Loucy (cell line): ENCODE results near the gene POLR3GL.

ENCODE experiments used
- H2AFZ ChIP-seq: fragments of 200-600 bp; sonication (generic); 2 replicates; pipeline ENCODE4 v1.6.0; 2016; ENCODE audit warnings: antibody characterized with exemption, mild to moderate bottlenecking, low read length, moderate library complexity
- H3F3A ChIP-seq: fragments of 200-600 bp; 2 replicates; pipeline ENCODE4 v1.6.0; 2016; ENCODE audit warnings: antibody characterized with exemption, low read depth, mild to moderate bottlenecking
- H3K27me3 ChIP-seq: fragments of 200-600 bp; sonication (generic); 2 replicates; pipeline ENCODE4 v1.6.1; 2014; ENCODE audit warnings: low read length, mild to moderate bottlenecking; ENCODE audit not compliant: insufficient read depth, poor library complexity, severe bottlenecking
- H3K36me3 ChIP-seq: fragments of 200-600 bp; sonication (generic); 2 replicates; pipeline ENCODE4 v1.6.1; 2016; ENCODE audit warnings: low read length; ENCODE audit not compliant: insufficient read depth
- H3K4me1 ChIP-seq: fragments of 200-600 bp; sonication (generic); 2 replicates; pipeline ENCODE4 v1.5.1; 2014; ENCODE audit warnings: low read length, mild to moderate bottlenecking; ENCODE audit not compliant: insufficient read depth, poor library complexity, severe bottlenecking
- H3K4me2 ChIP-seq: fragments of 200-600 bp; sonication (generic); 2 replicates; pipeline ENCODE4 v1.6.0; 2014; ENCODE audit warnings: antibody characterized with exemption, low read length, low read depth, mild to moderate bottlenecking; ENCODE audit not compliant: poor library complexity, severe bottlenecking
- H3K4me3 ChIP-seq: fragments of 200-600 bp; sonication (generic); 2 replicates; pipeline ENCODE4 v1.5.1; 2014; ENCODE audit warnings: low read length, mild to moderate bottlenecking, mixed read lengths; ENCODE audit not compliant: poor library complexity, severe bottlenecking
- H3K79me2 ChIP-seq: fragments of 200-600 bp; sonication (generic); 2 replicates; pipeline ENCODE4 v1.6.1; 2014; ENCODE audit warnings: low read length; ENCODE audit not compliant: insufficient read depth
- H3K9ac ChIP-seq: fragments of 200-600 bp; sonication (generic); 2 replicates; pipeline ENCODE4 v1.6.0; 2014; ENCODE audit warnings: mild to moderate bottlenecking, low read depth, low read length, moderate library complexity; ENCODE audit not compliant: poor library complexity, severe bottlenecking
- H3K9me2 ChIP-seq: fragments of 200-600 bp; sonication (generic); replicated peaks from 2 replicates; pipeline ENCODE4 v1.6.1; 2016; ENCODE audit warnings: low read depth, low read length, mixed read lengths
- H3K9me3 ChIP-seq: fragments of 200-600 bp; sonication (generic); 2 replicates; pipeline ENCODE4 v1.6.1; 2014; ENCODE audit warnings: mild to moderate bottlenecking, antibody characterized with exemption, low read length, low read depth; ENCODE audit not compliant: insufficient read depth
- H4K20me1 ChIP-seq: fragments of 200-600 bp; sonication (generic); 2 replicates; pipeline ENCODE4 v1.6.0; 2014; ENCODE audit warnings: antibody characterized with exemption, low read length, mild to moderate bottlenecking; ENCODE audit not compliant: insufficient read depth, poor library complexity, severe bottlenecking
- EZH2phosphoT487 ChIP-seq: fragments of 200-600 bp; IDR thresholded peaks from 2 replicates; pipeline ENCODE4 v1.6.1; 2018; ENCODE audit warnings: antibody characterized with exemption, mild to moderate bottlenecking, moderate library complexity, borderline replicate concordance
- TF ChIP-seq, protein P1 (sequence below): fragments of 200-600 bp; sonication (generic); conservative IDR thresholded peaks from 2 replicates; pipeline ENCODE4 v1.5.1; 2014; ENCODE audit warnings: mild to moderate bottlenecking, antibody characterized with exemption, low read length

The POLR3GL gene

DNA sequence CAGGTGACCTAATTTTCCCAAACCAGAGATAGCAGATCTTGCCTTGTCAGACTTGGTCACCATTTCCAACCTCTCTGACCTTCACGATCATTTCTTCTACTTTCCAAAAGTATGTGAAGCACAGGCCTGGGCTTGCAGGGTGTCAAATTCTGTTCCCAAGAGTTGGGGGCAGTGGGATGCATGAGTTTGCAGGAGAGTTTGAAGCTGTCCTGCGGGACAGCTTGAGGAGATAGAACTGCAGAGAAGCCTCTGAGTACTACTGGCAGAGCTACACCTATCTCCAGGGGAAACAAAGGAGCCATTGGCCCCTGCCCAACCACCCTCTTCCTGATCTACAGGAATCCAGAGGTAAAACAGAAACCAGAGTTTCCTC, 20.6 kb downstream of the POLR3GL start:
- H3K36me3 ChIP-seq: no peaks in the 10 kb centered on the region
- H3K9me3 ChIP-seq: no peaks in the 10 kb centered on the region
- peak overlapping the region; percentile 34 for H3K9ac ChIP-seq
- no peaks in the 10 kb centered on the region for H3K27me3 ChIP-seq
- no peaks in the 10 kb centered on the region for H3K79me2 ChIP-seq
- TF ChIP-seq EZH2phosphoT487: no peak
- TF ChIP-seq, protein P1, sequence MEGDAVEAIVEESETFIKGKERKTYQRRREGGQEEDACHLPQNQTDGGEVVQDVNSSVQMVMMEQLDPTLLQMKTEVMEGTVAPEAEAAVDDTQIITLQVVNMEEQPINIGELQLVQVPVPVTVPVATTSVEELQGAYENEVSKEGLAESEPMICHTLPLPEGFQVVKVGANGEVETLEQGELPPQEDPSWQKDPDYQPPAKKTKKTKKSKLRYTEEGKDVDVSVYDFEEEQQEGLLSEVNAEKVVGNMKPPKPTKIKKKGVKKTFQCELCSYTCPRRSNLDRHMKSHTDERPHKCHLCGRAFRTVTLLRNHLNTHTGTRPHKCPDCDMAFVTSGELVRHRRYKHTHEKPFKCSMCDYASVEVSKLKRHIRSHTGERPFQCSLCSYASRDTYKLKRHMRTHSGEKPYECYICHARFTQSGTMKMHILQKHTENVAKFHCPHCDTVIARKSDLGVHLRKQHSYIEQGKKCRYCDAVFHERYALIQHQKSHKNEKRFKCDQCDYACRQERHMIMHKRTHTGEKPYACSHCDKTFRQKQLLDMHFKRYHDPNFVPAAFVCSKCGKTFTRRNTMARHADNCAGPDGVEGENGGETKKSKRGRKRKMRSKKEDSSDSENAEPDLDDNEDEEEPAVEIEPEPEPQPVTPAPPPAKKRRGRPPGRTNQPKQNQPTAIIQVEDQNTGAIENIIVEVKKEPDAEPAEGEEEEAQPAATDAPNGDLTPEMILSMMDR: no peak
- H3K4me2 ChIP-seq: peak overlapping the region; percentile 19
- no peak overlapping the region for H3K4me3 ChIP-seq
- no peaks in the 10 kb centered on the region for H3K9me2 ChIP-seq
- H2AFZ ChIP-seq: peak overlapping the region; percentile 41
- peaks cover 45% of the 10 kb centered on the region for H3K4me1 ChIP-seq
- H4K20me1 ChIP-seq: no peaks in the 10 kb centered on the region
- H3F3A ChIP-seq: peaks cover under 1% of the 10 kb centered on the region; the same call in 1 of the 2 replicates

DNA sequence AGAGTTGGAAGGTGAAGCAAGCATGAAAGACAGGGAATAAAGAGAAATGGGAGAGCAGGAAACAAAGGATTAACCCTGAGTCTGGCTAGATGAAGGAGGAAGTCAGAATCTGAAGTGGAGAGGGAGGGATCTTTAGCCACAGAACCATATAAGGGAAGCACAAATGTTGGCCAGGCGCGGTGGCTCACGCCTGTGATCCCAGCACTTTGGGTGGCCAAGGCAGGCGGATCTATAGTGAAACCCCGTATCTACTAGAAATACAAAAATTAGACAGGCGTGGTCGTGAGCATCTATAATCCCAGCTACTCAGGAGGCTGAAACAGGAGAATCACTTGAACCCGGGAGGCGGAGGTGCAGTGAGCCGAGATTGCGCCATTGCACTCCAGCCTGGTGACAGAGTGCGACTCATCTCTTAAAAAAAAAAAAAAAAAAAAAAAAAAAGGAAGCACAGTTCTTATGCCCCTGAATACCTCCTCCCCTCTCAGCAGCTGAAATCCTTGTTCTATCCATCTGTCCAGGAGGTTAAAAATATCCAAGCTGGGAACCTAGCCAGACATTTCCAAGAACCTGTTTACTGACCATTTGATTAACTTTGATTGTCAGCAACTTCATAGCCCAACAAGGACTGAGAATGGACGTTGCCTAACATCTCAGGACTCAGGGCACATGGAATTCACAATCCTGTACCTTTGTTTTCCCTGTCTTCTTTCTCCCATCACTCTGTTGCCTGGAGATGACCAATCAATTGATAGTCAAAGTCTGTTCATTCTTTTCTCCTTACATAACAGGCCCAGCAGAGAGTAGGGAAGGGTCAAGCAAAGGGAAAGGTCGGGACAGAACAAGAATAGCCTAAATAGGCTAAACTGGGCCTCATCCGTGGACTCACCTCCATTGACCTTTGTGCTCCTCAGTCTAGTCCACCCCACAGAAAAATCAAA, 21.3 kb downstream of the POLR3GL start:
- no peaks in the 10 kb centered on the region for H3K27me3 ChIP-seq
- H3F3A ChIP-seq: peaks cover 4% of the 10 kb centered on the region; the same call in 1 of the 2 replicates
- TF ChIP-seq, protein P1: no peak
- TF ChIP-seq EZH2phosphoT487: no peak
- no peaks in the 10 kb centered on the region for H4K20me1 ChIP-seq
- peak overlapping the region; percentile 34 for H3K9ac ChIP-seq
- H3K9me2 ChIP-seq: no peaks in the 10 kb centered on the region
- H3K36me3 ChIP-seq: no peaks in the 10 kb centered on the region
- H3K4me1 ChIP-seq: peaks cover 39% of the 10 kb centered on the region
- no peak overlapping the region for H3K4me3 ChIP-seq
- no peaks in the 10 kb centered on the region for H3K9me3 ChIP-seq
- H3K4me2 ChIP-seq: peak overlapping the region; percentile 19
- H2AFZ ChIP-seq: peak overlapping the region; percentile 41
- no peaks in the 10 kb centered on the region for H3K79me2 ChIP-seq

DNA sequence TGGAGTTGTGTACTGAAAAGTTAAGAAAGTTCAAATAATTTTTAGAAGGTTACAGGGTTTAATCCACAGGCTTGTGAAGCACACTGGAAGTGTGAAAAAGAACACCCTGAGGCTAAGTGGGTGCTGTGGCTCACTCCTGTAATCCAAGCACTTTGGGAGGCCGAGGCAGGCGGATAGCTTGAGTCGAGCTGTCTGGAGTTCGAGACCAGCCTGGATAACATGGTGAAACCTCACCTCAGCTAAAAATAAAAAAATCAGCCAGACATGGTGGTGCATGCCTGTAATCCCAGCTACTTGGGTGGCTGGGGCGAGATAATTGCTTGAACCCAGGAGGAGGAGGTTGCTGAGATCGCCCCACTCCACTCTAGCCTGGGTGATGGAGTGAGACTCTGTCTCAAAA, 22.1 kb downstream of the POLR3GL start:
- Histone ChIP-seq H3K4me3 (no peak overlapping the region), H3F3A (peaks cover 9% of the 10 kb centered on the region; the same call in 1 of the 2 replicates), H3K9ac (no peak overlapping the region), H3K9me2 (no peaks in the 10 kb centered on the region), H3K9me3 (no peaks in the 10 kb centered on the region), H3K4me2 (no peak overlapping the region), H3K27me3 (no peaks in the 10 kb centered on the region), H3K36me3 (no peaks in the 10 kb centered on the region), H3K79me2 (no peaks in the 10 kb centered on the region), H4K20me1 (no peaks in the 10 kb centered on the region), H2AFZ (no peak overlapping the region), H3K4me1 (peaks cover 32% of the 10 kb centered on the region)
- TF ChIP-seq, protein P1: no peak
- no peak for TF ChIP-seq EZH2phosphoT487
